ENCODE data around the gene KIAA0040. TPM values are rescaled to one million over a fixed set of nuclear protein-coding genes. Genes with fewer than 3 reads are reported as not detected.
A peak's percentile ranks its signal among the peaks of the same experiment; 100 is the strongest.

The KIAA0040 gene
- total RNA-seq, 1 experiment from 2014 or later, result 32.4 TPM

- intact Hi-C loops (cut with micrococcal nuclease), result loop anchor here (1.0 kb wide), 1 partner anchor 66 kb away; no protein-coding TSS in a partner anchor
- ATAC-seq (peak; percentile 67), DNase-seq (ENCODE audit: low read depth, low spot score) (no peak)
- H3K4me2 ChIP-seq (ENCODE audit: low read length), result peak overlapping the region; percentile 6; the same call in 1 of the 2 replicates
- no peaks in the 10 kb centered on the region for H3K9me2 ChIP-seq (ENCODE audit: insufficient read depth)
- peak in 1 of 3 experiments; percentile 40; a peak in 1 of 6 replicates for TF ChIP-seq CTCF (IDR thresholded peaks at IDR 0.05 in 2 of 3, conservative IDR thresholded peaks at IDR 0.05 in 1 of 3; ENCODE audit: borderline replicate concordance in 1 of 3, insufficient read depth in 1 of 3, low read depth in 2 of 3, low read length in 2 of 3)
- no peak for TF ChIP-seq POLR2A (IDR thresholded peaks at IDR 0.05; ENCODE audit: borderline replicate concordance, extremely low read depth, insufficient read depth, insufficient read length)
- TF ChIP-seq EZH2phosphoT487 (IDR thresholded peaks at IDR 0.05; ENCODE audit: borderline replicate concordance), result no peak
- TF ChIP-seq REST (IDR thresholded peaks at IDR 0.05; ENCODE audit: low read depth), result no peak
- TF ChIP-seq ELF1 (IDR thresholded peaks at IDR 0.05; ENCODE audit: borderline replicate concordance, low read depth), result no peak
- TF ChIP-seq SRF (IDR thresholded peaks at IDR 0.05; ENCODE audit: low read depth), result no peak
- TF ChIP-seq EGR1 (IDR thresholded peaks at IDR 0.05; ENCODE audit: low read depth), result 0 out of 2 replicates have a peak, but pooled peaks have one; percentile 47
- TF ChIP-seq RAD21 (IDR thresholded peaks at IDR 0.05; ENCODE audit: low read depth), result peak; percentile 66
- POLR2A ChIA-PET, result no interaction called here
- H3K4me3 ChIP-seq (replicated peaks in 1 of 2; ENCODE audit: low read depth in 1 of 2, low read length in 2 of 2), result no peak overlapping the region
- no peaks in the 10 kb centered on the region for H3K36me3 ChIP-seq (ENCODE audit: control insufficient read depth in 1 of 2, insufficient read depth in 2 of 2, low read length in 2 of 2)
- peak overlapping the region; percentile 12 for H2AFZ ChIP-seq (ENCODE audit: low read depth, low read length, poor library complexity, severe bottlenecking)
- peaks cover 3 to 25% of the 10 kb centered on the region in 2 experiments; a peak in 2 of 4 replicates for H3K4me1 ChIP-seq (ENCODE audit: control insufficient read depth in 1 of 2, insufficient read depth in 2 of 2, low read length in 2 of 2)
- CTCF ChIA-PET, result interaction anchor here (1.2 to 1.3 kb wide), 2 partner anchors 67 to 70 kb away, joined by 4 to 13 read pairs; no protein-coding TSS in a partner anchor
- BruUV-seq (replicated peaks), result no TSS peak
- H3K9me3 ChIP-seq (ENCODE audit: control insufficient read depth in 1 of 2, insufficient read depth in 1 of 2, low read depth in 1 of 2, low read length in 2 of 2), result no peaks in the 10 kb centered on the region
- RAD21 ChIA-PET (ENCODE audit: low non-redundant PET in 1 of 2, low total read pairs in 2 of 2, uncharacterized antibody in 2 of 2, unreplicated experiment in 2 of 2), result no interaction called here
- H3K27ac ChIP-seq (ENCODE audit: low read depth, low read length), result no peak overlapping the region
- H3K9ac ChIP-seq (ENCODE audit: low read length), result no peak overlapping the region
- H4K20me1 ChIP-seq (ENCODE audit: insufficient read depth), result no peaks in the 10 kb centered on the region
- H3K79me2 ChIP-seq (ENCODE audit: insufficient read depth, low read length), result no peaks in the 10 kb centered on the region
- H3K27me3 ChIP-seq (ENCODE audit: insufficient read depth, low read length), result no peaks in the 10 kb centered on the region
Measured at GRCh38 chr1:175221557-175222175, 29.1 kb upstream of the KIAA0040 start.

Measured in HCT116 (cell line).